HG03460 (cell line): Measurements from ENCODE around the gene IST1.

Experiments
- ATAC-seq: cut with Tn5 transposase; IDR thresholded peaks from one replicate; pipeline ENCODE4 v1.9.1; 2021; ENCODE audit not compliant: unreplicated experiment

Gene IST1

DNA sequence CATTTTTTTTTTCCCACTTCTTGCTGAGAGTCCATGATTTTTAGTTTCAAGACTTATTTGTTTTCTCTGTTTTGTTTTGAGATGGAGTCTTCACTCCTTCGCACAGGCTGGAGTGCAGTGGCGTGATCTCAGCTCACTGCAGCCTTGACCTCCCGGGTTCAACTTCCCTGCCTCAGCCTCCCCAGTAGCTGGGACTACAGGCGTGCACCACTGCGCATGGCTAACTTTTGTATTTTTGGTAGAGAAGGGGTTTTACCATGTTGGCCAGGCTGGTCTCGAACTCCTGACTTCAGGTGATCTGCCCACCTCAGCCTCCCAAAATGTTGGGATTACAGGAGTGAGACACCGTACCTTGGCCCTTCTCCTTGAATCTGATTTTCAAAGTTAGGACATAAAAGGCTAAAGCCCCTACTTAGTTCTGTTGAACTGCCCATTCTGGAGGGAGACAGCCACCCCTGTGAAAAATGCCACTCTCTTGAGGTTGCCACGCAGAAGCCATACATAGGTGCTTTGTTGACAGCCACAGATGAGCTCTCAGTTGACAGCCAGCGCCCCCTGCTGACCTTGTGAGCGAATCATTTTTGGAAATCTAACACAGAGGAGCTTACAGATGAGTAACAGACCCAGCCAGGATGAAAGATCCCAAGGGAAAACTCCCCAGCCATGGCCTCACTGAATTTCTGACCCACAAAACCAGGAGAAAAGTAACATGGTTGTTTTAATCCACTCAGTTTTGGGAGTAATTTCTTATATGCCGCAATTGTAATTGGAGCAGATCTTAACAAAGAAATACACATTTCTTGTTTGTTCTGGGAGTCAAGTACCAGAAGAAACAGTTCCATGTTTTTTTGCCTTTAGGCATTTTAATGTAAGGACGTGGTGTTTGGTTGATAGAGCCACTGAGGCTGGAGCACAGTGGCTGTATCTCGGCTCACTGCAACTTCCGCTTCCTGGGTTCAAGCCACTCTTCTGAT is 66.0 kb downstream of the IST1 start:
- ATAC-seq: peak; percentile 62

DNA sequence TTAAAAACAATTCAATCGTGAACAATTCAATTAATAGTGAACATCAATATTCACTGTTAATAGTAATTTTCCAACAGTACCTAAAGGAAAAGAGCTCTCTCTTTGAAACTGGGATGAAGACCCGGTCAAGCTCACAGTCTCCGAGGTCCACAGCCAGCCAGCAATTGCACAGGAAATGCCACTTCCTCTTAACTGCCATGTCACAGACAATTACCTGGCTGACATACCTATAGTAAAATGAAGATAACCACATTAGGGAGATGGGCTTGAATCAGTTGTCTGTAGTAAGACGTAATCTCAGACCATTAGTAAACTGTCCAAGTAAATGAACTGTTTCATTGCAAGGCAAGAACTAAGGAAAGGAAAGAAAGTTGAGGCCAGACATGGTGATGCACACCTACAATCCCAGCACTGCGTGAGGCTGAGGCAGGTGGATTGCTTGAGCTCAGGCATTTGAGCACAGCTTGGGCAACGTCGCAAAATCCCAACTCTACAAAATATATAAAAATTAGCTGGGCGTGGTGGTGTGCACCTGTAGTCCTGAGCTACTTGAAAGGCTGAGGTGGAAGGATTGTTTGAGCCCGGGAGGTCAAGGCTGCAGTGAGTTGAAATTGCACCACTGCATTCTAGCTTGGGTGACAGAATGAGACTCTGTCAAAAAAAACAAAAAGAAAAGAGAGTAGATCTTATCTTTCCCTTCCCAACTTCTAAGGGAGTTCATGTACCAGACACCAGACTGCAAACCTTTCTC is 68.0 kb downstream of the IST1 start:
- ATAC-seq: no peak

- ATAC-seq: no peak
Observed at GRCh38 chr16:71965223-71965622, 69.9 kb downstream of the IST1 start.

- no peak for ATAC-seq
Observed at GRCh38 chr16:71966932-71967331, 71.6 kb downstream of the IST1 start.

DNA sequence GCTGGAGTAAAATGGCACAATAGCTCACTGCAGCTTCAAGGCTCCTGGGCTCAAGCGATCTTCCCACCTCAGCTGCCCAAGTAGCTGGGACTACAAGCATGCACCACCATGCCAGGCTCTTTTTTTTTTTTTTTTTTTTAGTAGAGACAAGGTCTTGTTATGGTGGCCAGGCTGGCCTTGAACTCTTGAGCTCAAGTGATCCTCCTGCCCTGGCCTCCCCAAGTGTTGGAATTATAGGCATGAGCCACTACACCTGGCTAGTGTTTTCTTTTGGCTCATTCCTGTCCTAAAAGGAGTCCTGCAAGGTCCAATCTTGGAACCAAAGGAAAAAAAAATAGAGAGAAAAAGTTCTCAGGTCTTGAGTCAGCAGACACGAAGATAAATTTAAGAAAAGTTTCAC is 74.0 kb downstream of the IST1 start:
- ATAC-seq: no peak

- ATAC-seq: no peak
Observed at GRCh38 chr16:71971571-71971970, 76.2 kb downstream of the IST1 start.

- no peak for ATAC-seq
Observed at GRCh38 chr16:71972356-71972755, 77.0 kb downstream of the IST1 start.

DNA sequence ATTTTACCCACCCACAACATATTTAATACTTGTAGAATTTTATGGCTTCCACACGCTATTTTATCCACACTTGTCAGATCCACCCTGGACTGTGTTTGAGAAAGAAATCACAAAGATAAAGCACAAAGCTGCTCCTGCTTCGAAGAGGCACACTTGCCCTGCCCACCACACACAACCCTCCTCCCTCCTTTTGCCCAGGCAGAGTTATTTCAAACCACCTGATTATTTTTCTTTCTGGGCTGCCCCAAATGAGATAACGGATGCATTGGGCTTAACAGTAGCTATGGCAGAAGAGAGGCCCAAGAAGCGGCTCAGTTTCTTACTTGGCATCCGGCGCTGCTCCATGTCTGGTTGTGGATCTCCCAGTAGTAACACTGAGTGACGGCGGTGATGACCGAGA is 77.7 kb downstream of the IST1 start:
- no peak for ATAC-seq

- ATAC-seq: no peak
Observed at GRCh38 chr16:71974068-71974818, 78.9 kb downstream of the IST1 start.
